K562 (cell line): ENCODE measurements around the gene LRFN2. TPM values are rescaled to one million over a fixed set of nuclear protein-coding genes. Genes with fewer than 3 reads are reported as not detected.

ENCODE experiments used
- ATAC-seq: fragments of 200-7000 bp; cut with Tn5 transposase; 3 replicates; pipeline ENCODE4 v1.9.1; 2020; ENCODE audit warnings: moderate library complexity
- BruUV-seq: library from RNA; stranded (reverse); fragments of 400-500 nt; replicated peaks from 2 replicates; lab custom pipeline; 2021; lab: Mats Ljungman, UMichigan
- CTCF ChIA-PET: fragments of 300-600 bp; formaldehyde crosslinking; extraction: SDS; loops from one replicate; lab custom pipeline; 2021; ENCODE audit warnings: low intra/inter-chr PET ratio; lab: Yijun Ruan, JAX
- POLR2A ChIA-PET: fragments of 300-600, 350-650 bp; sonication (Branson Sonifier 250); formaldehyde crosslinking; extraction: SDS; loops from one replicate; lab custom pipeline; 2021; ENCODE audit warnings: antibody characterized with exemption, inconsistent platforms; lab: Yijun Ruan, JAX
- DNase-seq, 4 experiments: peaks; one replicate each; pipeline versions ENCODE4 v3.0.0 to v3.0.0-alpha.2; 2011 to 2018; ENCODE audit warnings: low spot score in 3 of 4, mixed read lengths in 3 of 4; ENCODE audit errors: extremely low read depth in 1 of 4
- FAIRE-seq: peaks from 2 replicates; lab custom pipeline; 2011; peaks lifted over from hg19 to GRCh38; lab: Jason Lieb, UNC
- H2AFZ ChIP-seq: 2 replicates; pipeline ENCODE4 v1.6.0; 2011; ENCODE audit warnings: low read depth, low read length, control low read depth, inconsistent platforms
- H3K27ac ChIP-seq: fragments of 200-600 bp; 3 replicates; pipeline ENCODE4 v1.8.0; 2011; ENCODE audit warnings: low read depth, mild to moderate bottlenecking, control low read depth, inconsistent platforms, low read length, moderate library complexity, mixed read lengths; ENCODE audit errors: extremely low read depth
- H3K27me3 ChIP-seq, 2 experiments: fragments of 300-600 bp in 1 of 2; 2 replicates in 1 of 2; 3 replicates in 1 of 2; pipeline versions ENCODE4 v1.6.0 to v1.8.0; 2011; ENCODE audit warnings: inconsistent platforms in 2 of 2, low read length in 2 of 2, mild to moderate bottlenecking in 1 of 2, mixed read lengths in 1 of 2, moderate library complexity in 1 of 2; ENCODE audit not compliant: control insufficient read depth in 2 of 2, insufficient read depth in 2 of 2
- H3K36me3 ChIP-seq: fragments of 300-600 bp; 3 replicates; pipeline ENCODE4 v1.8.0; 2011; ENCODE audit warnings: mild to moderate bottlenecking, low read length, inconsistent platforms; ENCODE audit not compliant: control insufficient read depth, insufficient read depth
- H3K4me1 ChIP-seq, 2 experiments: fragments of 200-600 bp in 1 of 2; replicated peaks in 1 of 2; 2 replicates in 1 of 2; 3 replicates in 1 of 2; pipeline versions ENCODE4 v1.5.1 to v1.8.0; 2011; ENCODE audit warnings: inconsistent platforms in 2 of 2, low read length in 2 of 2, mild to moderate bottlenecking in 1 of 2, mixed read lengths in 1 of 2, moderate library complexity in 1 of 2; ENCODE audit not compliant: control insufficient read depth in 2 of 2, insufficient read depth in 2 of 2
- H3K4me2 ChIP-seq: 2 replicates; pipeline ENCODE4 v1.6.1; 2011; ENCODE audit warnings: low read length, control low read depth, inconsistent platforms, mixed read lengths; ENCODE audit not compliant: insufficient read depth
- H3K4me3 ChIP-seq: fragments of 200-600 bp; sonication (generic), shearing (Covaris generic); 2 replicates; pipeline ENCODE4 v1.5.1; 2016; ENCODE audit warnings: control low read depth, inconsistent platforms
- H3K79me2 ChIP-seq: fragments of 200-600 bp; 3 replicates; pipeline ENCODE4 v1.8.0; 2011; ENCODE audit warnings: low read length, inconsistent platforms; ENCODE audit not compliant: control insufficient read depth, insufficient read depth
- H3K9ac ChIP-seq, 2 experiments: 2 replicates each; pipeline versions ENCODE4 v1.6.0 to v1.6.1; 2011; ENCODE audit warnings: low read depth in 2 of 2, low read length in 2 of 2, control low read depth in 1 of 2, inconsistent platforms in 1 of 2, mild to moderate bottlenecking in 1 of 2, mixed read lengths in 1 of 2; ENCODE audit not compliant: insufficient read depth in 1 of 2
- H3K9me1 ChIP-seq: one replicate; pipeline ENCODE4 v1.6.0; 2011; ENCODE audit warnings: inconsistent platforms, mild to moderate bottlenecking, low read length, moderate library complexity; ENCODE audit not compliant: control insufficient read depth, insufficient read depth
- H3K9me3 ChIP-seq: replicated peaks from 2 replicates; pipeline ENCODE4 v1.5.1; 2011; ENCODE audit warnings: low read depth, low read length, inconsistent platforms; ENCODE audit not compliant: control insufficient read depth, insufficient read depth
- H4K20me1 ChIP-seq: replicated peaks from 2 replicates; pipeline ENCODE4 v1.6.1; 2011; ENCODE audit warnings: low read length, inconsistent platforms, mixed read lengths; ENCODE audit not compliant: control insufficient read depth, insufficient read depth
- CGGBP1 ChIP-seq: fragments of 250-450 bp; sonication (Bioruptor Pico); IDR thresholded peaks from 2 replicates; pipeline ENCODE4 v1.9.0; 2021; ENCODE audit warnings: mild to moderate bottlenecking
- COPS2 ChIP-seq: fragments of 450-650 bp; conservative IDR thresholded peaks from 2 replicates; pipeline ENCODE4 v1.6.1; 2016; ENCODE audit warnings: mild to moderate bottlenecking, moderate library complexity
- ETS2 ChIP-seq: IDR thresholded peaks from 2 replicates; pipeline ENCODE4 v1.6.1; 2016; ENCODE audit warnings: borderline replicate concordance, missing genetic modification characterization, mild to moderate bottlenecking, moderate library complexity, missing compliant biosample characterization; ENCODE audit not compliant: poor library complexity, severe bottlenecking
- IRF2 ChIP-seq: sonication (generic); formaldehyde crosslinking; IDR thresholded peaks from 2 replicates; pipeline ENCODE4 v1.8.1; 2022; ENCODE audit warnings: mild to moderate bottlenecking, missing genetic modification reagents
- IRF9 ChIP-seq: fragments of 450-650 bp; IDR thresholded peaks from 2 replicates; pipeline ENCODE4 v1.6.1; 2016; ENCODE audit warnings: missing biosample characterization, missing genetic modification characterization
- KHSRP ChIP-seq: fragments of 450-650 bp; IDR thresholded peaks from 2 replicates; pipeline ENCODE4 v1.6.1; 2017
- OTX1 ChIP-seq: fragments of 450-650 bp; formaldehyde crosslinking; IDR thresholded peaks from 2 replicates; pipeline ENCODE4 v1.4.0; 2022; ENCODE audit warnings: mild to moderate bottlenecking
- SMAD4 ChIP-seq: fragments of 250-450 bp; sonication (Bioruptor Pico); conservative IDR thresholded peaks from 2 replicates; pipeline ENCODE4 v1.8.0; 2021; ENCODE audit warnings: inconsistent platforms, mild to moderate bottlenecking, moderate library complexity
- ZFX ChIP-seq: sonication (generic); formaldehyde crosslinking; IDR thresholded peaks from 2 replicates; pipeline ENCODE4 v1.8.0; 2022; ENCODE audit warnings: mild to moderate bottlenecking, missing genetic modification reagents, moderate library complexity
- ZNF224 ChIP-seq: sonication (generic); formaldehyde crosslinking; IDR thresholded peaks from 2 replicates; pipeline ENCODE4 v1.8.0; 2022; ENCODE audit warnings: mild to moderate bottlenecking, missing genetic modification reagents
- ZNF3 ChIP-seq: fragments of 250-450 bp; sonication (Bioruptor Pico); IDR thresholded peaks from 2 replicates; pipeline ENCODE4 v1.5.0; 2021; ENCODE audit warnings: mild to moderate bottlenecking, moderate library complexity
- ZNF583 ChIP-seq: fragments of 250-450 bp; sonication (Bioruptor Pico); IDR thresholded peaks from 2 replicates; pipeline ENCODE4 v1.4.0; 2020
- whole genome bisulfite sequencing: fragments of 100-300 bp; shearing (Covaris generic); methylation state at CpG from one replicate; pipeline ENCODE4 v1.1.6; 2016; ENCODE audit warnings: low coverage, mixed read lengths; ENCODE audit not compliant: insufficient coverage; ENCODE audit errors: missing lambda C conversion rate; 5-methylcytosine and 5-hydroxymethylcytosine counted together
- in situ Hi-C: fragments of 300-500 bp; cut with MboI; formaldehyde crosslinking; loops from 4 replicates; pipeline ENCODE4 v1.15.0; 2018; ENCODE audit warnings: inconsistent platforms, mixed read lengths
- intact Hi-C: fragments of 100-400 bp; cut with micrococcal nuclease; formaldehyde crosslinking; loops from 2 replicates; pipeline ENCODE4 v1.14.2; 2022
- polyA plus RNA-seq, 8 experiments: library from polyadenylated mRNA; depleted of rRNA in 4 of 8; stranded (reverse) in 5 of 8; unstranded in 3 of 8; fragments of >200 nt; fragmentation: Nextera tagmentation in 2 of 8; fragmentation: Illumina TruSeq in 1 of 8; extraction: Ambion mirVana in 2 of 8; extraction: Trizol in 1 of 8; gene quantifications; 2 replicates each; pipeline versions ENCODE4 v1.2.1 to v1.2.3, GENCODE V29; 2011 to 2014; ENCODE audit warnings: inconsistent platforms in 1 of 8, missing spikeins in 1 of 8
- total RNA-seq, 7 experiments: library from RNA; depleted of rRNA in 6 of 7; stranded (reverse); fragments of >200 nt in 6 of 7; fragmentation: Illumina TruSeq in 2 of 7; extraction: Trizol in 2 of 7; gene quantifications; 2 replicates each; pipeline versions ENCODE4 v1.2.1 to v1.2.3, GENCODE V29; 2011 to 2021; ENCODE audit warnings: low replicate concordance in 1 of 7

LRFN2 gene
- total and polyA plus RNA-seq, 9 of the 15 experiments (the other 6 are each of a cell fraction or from before 2014, with no cell fraction given): not detected

GRCh38 chr6:40472353-40472752 lies 114.8 kb downstream of the LRFN2 start:
- H3K27me3 ChIP-seq: peaks cover 0 to 29% of the 10 kb centered on the region in 2 experiments; a peak in 2 of 5 replicates
- H3K36me3 ChIP-seq: no peaks in the 10 kb centered on the region
- WGBS: 0% methylated on average over 5 of the region's 5 CpGs
- no peak overlapping the region for H3K9ac ChIP-seq
- ChIA-PET CTCF (no interaction called here), POLR2A (interaction anchor here (0.7 kb wide), 1 partner anchor 1112 kb away, joined by 3 read pairs; no protein-coding TSS in a partner anchor)
- in situ Hi-C loops (no loop called here), intact Hi-C loops (no loop called here)
- H3K79me2 ChIP-seq: no peaks in the 10 kb centered on the region
- no peak for ATAC-seq
- no peak overlapping the region for H3K4me3 ChIP-seq
- no peaks in the 10 kb centered on the region for H3K9me1 ChIP-seq
- H3K4me1 ChIP-seq: no peaks in the 10 kb centered on the region
- no peak overlapping the region for H3K4me2 ChIP-seq
- DNase-seq: no peak
- no peak for FAIRE-seq
- no peak for TF ChIP-seq ZNF3 (CRISPR knock-in tag)
- TF ChIP-seq IRF2 (CRISPR knock-in tag): no peak
- TF ChIP-seq ZNF583: no peak
- no peak for TF ChIP-seq OTX1
- no peak for TF ChIP-seq ZNF224 (CRISPR knock-in tag)
- no peak for TF ChIP-seq ETS2
- TF ChIP-seq KHSRP: no peak
- no peak for TF ChIP-seq SMAD4 (CRISPR knock-in tag)
- no peak for TF ChIP-seq ZFX (CRISPR knock-in tag)
- no peak for TF ChIP-seq COPS2
- no peak for TF ChIP-seq CGGBP1 (CRISPR knock-in tag)
- TF ChIP-seq IRF9: no peak
- BruUV-seq: no TSS peak
- no peaks in the 10 kb centered on the region for H3K9me3 ChIP-seq
- no peak overlapping the region for H2AFZ ChIP-seq
- H3K27ac ChIP-seq: no peak overlapping the region
- no peaks in the 10 kb centered on the region; the same call in 1 of the 2 replicates for H4K20me1 ChIP-seq
